GM13977 (cell line): Measurements from ENCODE around the gene NPAS3.

Source experiments
- DNase-seq: peaks from one replicate; pipeline ENCODE4 v3.0.0; 2012; ENCODE audit warnings: low spot score
- in situ Hi-C: fragments of 300-500 bp; cut with MboI; formaldehyde crosslinking; loops from one replicate; pipeline ENCODE4 v1.12.0; 2022; ENCODE audit warnings: low sequenced_read_pairs, low pct_unique_long_range_greater_than_20kb, mixed read lengths, inconsistent platforms; ENCODE audit not compliant: unreplicated experiment
- TF ChIP-seq, protein P1 (sequence below): IDR thresholded peaks from 2 replicates; pipeline ENCODE4 v1.5.1; 2012; ENCODE audit warnings: mild to moderate bottlenecking, control low read depth; ENCODE audit not compliant: insufficient read depth; ENCODE audit errors: extremely low read depth, missing control alignments

The NPAS3 gene

DNA sequence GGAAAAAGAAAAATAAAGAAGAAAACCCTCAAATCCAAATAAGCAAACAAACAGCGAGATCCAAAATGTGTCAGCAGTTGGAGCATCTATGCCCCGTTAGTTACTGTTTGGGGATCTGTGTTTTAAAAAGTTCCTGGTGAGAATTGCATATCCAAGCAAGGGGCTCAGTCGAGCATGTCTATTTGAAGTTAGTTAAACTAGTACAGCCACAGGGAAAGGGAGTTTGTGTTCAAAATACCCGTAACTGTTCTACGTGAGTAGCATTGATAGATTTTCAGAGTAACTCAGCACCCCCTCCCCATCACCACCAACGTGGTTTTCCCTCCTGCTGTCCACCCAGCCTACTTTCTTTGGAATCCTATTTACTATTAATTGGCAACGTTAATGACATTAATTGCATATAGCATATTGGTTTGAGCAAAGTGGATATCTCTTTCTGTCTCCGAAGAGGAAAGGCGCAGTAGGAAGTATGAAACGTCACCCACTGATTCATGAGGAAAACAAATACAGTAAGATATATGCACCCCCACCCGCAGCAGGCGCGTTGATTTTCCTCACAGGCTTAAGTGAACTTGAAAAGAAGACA, 1.5 kb downstream of the NPAS3 start:
- TF ChIP-seq, protein P1, sequence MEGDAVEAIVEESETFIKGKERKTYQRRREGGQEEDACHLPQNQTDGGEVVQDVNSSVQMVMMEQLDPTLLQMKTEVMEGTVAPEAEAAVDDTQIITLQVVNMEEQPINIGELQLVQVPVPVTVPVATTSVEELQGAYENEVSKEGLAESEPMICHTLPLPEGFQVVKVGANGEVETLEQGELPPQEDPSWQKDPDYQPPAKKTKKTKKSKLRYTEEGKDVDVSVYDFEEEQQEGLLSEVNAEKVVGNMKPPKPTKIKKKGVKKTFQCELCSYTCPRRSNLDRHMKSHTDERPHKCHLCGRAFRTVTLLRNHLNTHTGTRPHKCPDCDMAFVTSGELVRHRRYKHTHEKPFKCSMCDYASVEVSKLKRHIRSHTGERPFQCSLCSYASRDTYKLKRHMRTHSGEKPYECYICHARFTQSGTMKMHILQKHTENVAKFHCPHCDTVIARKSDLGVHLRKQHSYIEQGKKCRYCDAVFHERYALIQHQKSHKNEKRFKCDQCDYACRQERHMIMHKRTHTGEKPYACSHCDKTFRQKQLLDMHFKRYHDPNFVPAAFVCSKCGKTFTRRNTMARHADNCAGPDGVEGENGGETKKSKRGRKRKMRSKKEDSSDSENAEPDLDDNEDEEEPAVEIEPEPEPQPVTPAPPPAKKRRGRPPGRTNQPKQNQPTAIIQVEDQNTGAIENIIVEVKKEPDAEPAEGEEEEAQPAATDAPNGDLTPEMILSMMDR = no peak
- in situ Hi-C loops = no loop called here
- peak; percentile 6 for DNase-seq

DNA sequence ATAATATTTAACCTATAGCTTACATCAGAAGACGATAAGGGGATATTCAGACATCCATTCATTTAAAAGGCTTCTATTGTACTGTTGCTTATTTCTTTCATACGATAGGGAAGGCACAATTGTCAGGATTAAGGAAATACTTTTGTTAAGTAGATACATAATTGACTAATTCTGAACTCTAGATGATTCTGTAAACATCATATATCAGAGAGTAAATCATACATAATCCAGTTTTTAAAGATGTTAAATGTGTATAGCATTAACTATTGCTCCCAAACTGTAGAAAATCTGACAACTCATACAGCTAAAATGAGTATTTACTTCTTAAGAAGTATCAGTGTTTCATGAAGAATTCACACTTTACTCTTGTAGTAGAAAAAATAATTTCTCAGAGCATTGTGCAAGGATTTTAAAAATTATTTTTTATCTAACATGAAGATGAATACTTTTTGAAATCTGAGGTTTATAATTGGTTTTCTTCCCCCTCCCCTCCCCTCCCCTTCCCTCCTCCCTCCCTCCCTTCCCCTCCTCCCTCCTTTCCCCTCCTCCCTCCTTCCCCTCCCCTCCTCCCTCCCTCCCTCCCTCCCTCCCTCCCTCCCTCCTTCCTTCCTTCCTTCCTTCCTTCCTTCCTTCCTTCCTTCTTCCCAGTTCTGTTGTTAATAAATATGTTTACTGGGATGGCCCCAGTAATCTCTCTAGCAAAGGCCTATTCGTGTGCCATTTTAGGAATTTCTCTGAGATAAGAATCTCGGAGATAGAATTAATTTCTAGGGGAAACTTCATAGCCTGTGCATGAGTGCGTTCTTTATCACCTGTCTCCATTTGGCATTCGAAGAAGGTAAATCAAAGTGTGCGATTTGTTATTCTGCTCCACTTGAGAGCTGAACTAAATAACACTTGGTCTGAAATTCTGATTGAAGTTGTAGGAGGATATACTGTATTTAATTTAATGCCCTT, 2.3 kb downstream of the NPAS3 start:
- in situ Hi-C loops = no loop called here
- DNase-seq = no peak
- TF ChIP-seq, protein P1 = no peak

DNA sequence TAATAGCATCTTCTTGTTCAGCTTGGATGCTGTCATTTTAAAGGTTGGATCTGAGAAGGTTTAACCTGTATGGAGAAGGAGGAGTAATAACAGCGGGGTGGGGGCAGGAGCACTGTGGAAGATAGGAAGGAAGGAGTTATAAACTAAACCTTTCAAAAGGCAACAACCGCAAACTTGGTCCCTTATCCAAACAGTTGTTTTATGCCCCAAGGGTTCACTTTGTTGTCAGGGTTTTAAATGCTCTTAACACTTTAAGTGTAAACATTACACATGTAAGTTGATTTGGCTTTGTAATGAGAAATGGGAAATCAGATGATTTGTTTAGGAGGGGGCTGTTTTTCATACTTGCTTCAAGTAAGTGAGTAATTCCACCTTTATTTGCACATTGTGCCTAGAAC, 3.0 kb downstream of the NPAS3 start:
- no peak for DNase-seq
- in situ Hi-C loops = no loop called here
- TF ChIP-seq, protein P1 = no peak

DNA sequence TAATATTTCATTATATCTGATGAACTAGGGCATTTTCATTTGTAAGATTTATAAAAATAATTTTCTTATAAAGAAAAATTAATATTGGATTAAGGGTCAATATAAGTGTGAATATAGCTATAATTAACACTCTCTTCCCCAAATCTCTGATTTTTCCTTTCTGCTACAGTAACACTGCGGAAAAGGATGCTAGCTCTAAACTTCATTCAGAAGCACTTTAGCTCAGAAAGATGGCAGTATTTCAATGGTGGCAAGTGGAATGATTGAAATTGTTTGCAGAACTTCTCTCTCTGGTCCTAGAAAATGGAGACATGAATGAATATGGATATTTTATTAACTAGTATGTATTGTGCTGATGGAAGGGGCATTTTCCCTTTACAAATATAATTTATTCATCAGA, 8.4 kb downstream of the NPAS3 start:
- DNase-seq = no peak
- in situ Hi-C loops = no loop called here

DNA sequence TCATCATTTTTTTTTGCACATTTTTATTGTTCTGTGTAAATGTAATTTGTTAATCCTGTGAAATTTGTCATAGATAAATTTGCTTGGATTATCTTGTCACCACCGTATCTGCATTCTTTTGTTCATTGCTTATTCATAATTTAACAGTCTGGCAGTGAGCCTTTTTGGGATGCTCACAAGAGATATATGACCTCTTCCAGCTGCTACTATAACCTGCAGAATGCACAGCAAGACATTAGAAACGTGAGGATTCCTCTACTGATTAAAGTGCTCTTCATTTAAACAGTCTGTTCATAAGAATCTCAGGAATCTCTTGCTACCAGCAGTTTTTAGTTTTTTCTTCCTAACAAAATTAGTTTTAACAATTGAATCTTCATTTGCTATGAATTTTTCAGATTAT, 9.1 kb downstream of the NPAS3 start:
- TF ChIP-seq, protein P1 = no peak
- in situ Hi-C loops = no loop called here
- no peak for DNase-seq

More for the DNA sequence above, 8.4 kb downstream of the NPAS3 start:
- TF ChIP-seq, protein P1 = no peak

DNA sequence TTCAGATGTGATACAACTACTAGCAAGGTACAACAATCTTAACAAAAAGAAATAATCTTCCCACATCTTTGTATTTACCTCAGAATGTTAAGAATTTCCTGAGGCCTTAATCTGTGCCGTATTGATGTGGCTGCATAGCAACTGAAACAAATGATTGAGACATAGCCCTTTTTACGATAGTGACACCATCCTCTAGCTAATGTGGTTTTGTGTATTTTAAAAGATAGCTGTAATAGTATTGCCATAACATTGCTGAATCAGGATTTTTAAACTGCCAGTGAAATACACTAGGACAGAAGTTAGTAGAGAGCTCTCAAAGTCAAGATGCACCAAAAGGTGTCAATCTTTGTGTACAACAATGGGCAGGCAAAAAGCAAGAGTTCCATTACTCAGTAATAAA, 11.9 kb downstream of the NPAS3 start:
- in situ Hi-C loops = no loop called here
- TF ChIP-seq, protein P1 = no peak
- DNase-seq = no peak
